Caco-2 (cell line): Measurements from ENCODE around the gene SHROOM4. TPM values are rescaled to one million over a fixed set of nuclear protein-coding genes. Genes with fewer than 3 reads are reported as not detected.

Experiments
- BruUV-seq: library from RNA; stranded (reverse); fragments of 400-500 nt; replicated peaks from 2 replicates; lab custom pipeline; 2021; lab: Mats Ljungman, UMichigan
- CTCF ChIA-PET: fragments of 300-600 bp; sonication (Branson Sonifier 250); formaldehyde crosslinking; loops from one replicate; lab custom pipeline; 2022; ENCODE audit warnings: antibody characterized with exemption; lab: Charles Lee
- POLR2A ChIA-PET: fragments of 300-600 bp; sonication (Branson Sonifier 250); formaldehyde crosslinking; loops from one replicate; lab custom pipeline; 2022; ENCODE audit warnings: antibody characterized with exemption; lab: Charles Lee
- DNase-seq, 2 experiments: peaks; one replicate each; pipeline versions ENCODE4 v3.0.0 to v3.0.0-alpha.2; 2020 to 2022
- H3K27me3 ChIP-seq: replicated peaks from 2 replicates; pipeline ENCODE4 v1.6.0; 2011; ENCODE audit warnings: low read length; ENCODE audit not compliant: control insufficient read depth, insufficient read depth
- H3K36me3 ChIP-seq: 2 replicates; pipeline ENCODE4 v1.5.1; 2011; ENCODE audit warnings: low read length; ENCODE audit not compliant: control insufficient read depth, insufficient read depth
- H3K4me1 ChIP-seq: fragments of 250-450 bp; sonication (Bioruptor Pico); 2 replicates; pipeline ENCODE4 v1.5.1; 2020; ENCODE audit warnings: mild to moderate bottlenecking
- H3K4me3 ChIP-seq: 2 replicates; pipeline ENCODE4 v1.5.1; 2011; ENCODE audit warnings: low read depth, mild to moderate bottlenecking, control low read depth, low read length
- H3K9me3 ChIP-seq: fragments of 250-450 bp; sonication (Bioruptor Pico); 2 replicates; pipeline ENCODE4 v1.5.1; 2020; ENCODE audit warnings: mild to moderate bottlenecking, moderate library complexity
- H3K27ac Mint-ChIP-seq: one replicate; pipeline ENCODE4 v1.8.0; 2022; ENCODE audit warnings: mixed read lengths; ENCODE audit not compliant: unreplicated experiment
- H3K27me3 Mint-ChIP-seq: one replicate; pipeline ENCODE4 v1.8.0; 2022; ENCODE audit warnings: mixed read lengths; ENCODE audit not compliant: insufficient read depth, unreplicated experiment
- H3K36me3 Mint-ChIP-seq: one replicate; pipeline ENCODE4 v1.8.0; 2022; ENCODE audit warnings: mild to moderate bottlenecking, mixed read lengths; ENCODE audit not compliant: insufficient read depth, unreplicated experiment
- H3K4me1 Mint-ChIP-seq: one replicate; pipeline ENCODE4 v1.8.0; 2022; ENCODE audit warnings: low read depth, mixed read lengths; ENCODE audit not compliant: unreplicated experiment
- H3K4me3 Mint-ChIP-seq: one replicate; pipeline ENCODE4 v1.8.0; 2022; ENCODE audit warnings: mild to moderate bottlenecking, moderate library complexity, mixed read lengths; ENCODE audit not compliant: unreplicated experiment
- H3K9me3 Mint-ChIP-seq: one replicate; pipeline ENCODE4 v1.8.0; 2022; ENCODE audit warnings: mixed read lengths; ENCODE audit not compliant: unreplicated experiment
- CTCF ChIP-seq, 2 experiments: fragments of 200-600 bp in 1 of 2; IDR thresholded peaks; 1 replicate in 1 of 2; 2 replicates in 1 of 2; pipeline versions ENCODE4 v1.5.1 to v1.8.0; 2011 to 2022; ENCODE audit warnings: antibody characterized with exemption in 1 of 2, control low read depth in 1 of 2, inconsistent platforms in 1 of 2, low read depth in 1 of 2, low read length in 1 of 2, mild to moderate bottlenecking in 1 of 2, moderate library complexity in 1 of 2; ENCODE audit not compliant: insufficient read depth in 1 of 2, severe bottlenecking in 1 of 2, unreplicated experiment in 1 of 2
- intact Hi-C: fragments of 100-400 bp; cut with micrococcal nuclease; formaldehyde crosslinking; loops from one replicate; pipeline ENCODE4 v1.10.0; 2022; ENCODE audit not compliant: unreplicated experiment
- total RNA-seq: library from RNA; stranded (reverse); gene quantifications from 2 replicates; pipeline ENCODE4 v1.2.3, GENCODE V29; 2022

SHROOM4 gene
- total RNA-seq, 1 experiment from 2014 or later: 0.09 TPM

DNA sequence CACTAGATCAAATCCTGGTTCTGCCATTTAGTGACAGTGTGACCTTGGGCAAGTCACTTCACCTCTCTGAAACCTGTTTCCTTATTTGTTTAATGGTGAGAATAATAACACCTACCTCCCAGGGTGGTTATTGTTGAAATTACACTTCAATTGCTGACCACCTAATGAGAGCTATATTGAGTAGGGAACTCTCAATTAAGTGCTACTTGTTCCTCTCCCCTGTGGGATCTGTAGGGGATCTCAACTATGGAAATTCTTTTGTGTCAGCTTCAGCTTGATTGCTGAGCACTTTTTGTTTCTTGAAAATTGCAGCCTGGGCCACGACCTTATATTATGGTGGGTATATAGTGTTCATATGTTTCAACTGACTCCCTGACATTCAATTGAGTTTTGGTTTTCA lies 102.1 kb downstream of the SHROOM4 start:
- H3K4me1 Mint-ChIP-seq: no peaks in the 10 kb centered on the region
- H3K9me3 Mint-ChIP-seq: no peaks in the 10 kb centered on the region
- no peak for DNase-seq
- Histone ChIP-seq H3K27me3 (no peaks in the 10 kb centered on the region), H3K9me3 (no peaks in the 10 kb centered on the region), H3K4me3 (no peak overlapping the region), H3K36me3 (no peaks in the 10 kb centered on the region), H3K4me1 (no peaks in the 10 kb centered on the region)
- no peaks in the 10 kb centered on the region for H3K36me3 Mint-ChIP-seq
- H3K27me3 Mint-ChIP-seq: no peaks in the 10 kb centered on the region
- TF ChIP-seq CTCF (IDR thresholded peaks at IDR 0.05; ENCODE audit: insufficient read depth in 1 of 2, low read depth in 1 of 2, low read length in 1 of 2, severe bottlenecking in 1 of 2, unreplicated experiment in 1 of 2): no peak
- ChIA-PET POLR2A (no interaction called here), CTCF (no interaction called here)
- intact Hi-C loops: no loop called here
- no peak overlapping the region for H3K27ac Mint-ChIP-seq
- no TSS peak for BruUV-seq
- H3K4me3 Mint-ChIP-seq: no peak overlapping the region

GRCh38 chrX:50707955-50708699 lies 105.9 kb downstream of the SHROOM4 start:
- H3K4me3 ChIP-seq: no peak overlapping the region
- H3K27me3 ChIP-seq: no peaks in the 10 kb centered on the region
- Mint-ChIP-seq H3K27me3 (no peaks in the 10 kb centered on the region), H3K4me1 (peaks cover 9% of the 10 kb centered on the region), H3K4me3 (no peak overlapping the region), H3K27ac (no peak overlapping the region), H3K9me3 (no peaks in the 10 kb centered on the region), H3K36me3 (no peaks in the 10 kb centered on the region)
- intact Hi-C loops: no loop called here
- TF ChIP-seq CTCF (IDR thresholded peaks at IDR 0.05; ENCODE audit: insufficient read depth in 1 of 2, low read depth in 1 of 2, low read length in 1 of 2, severe bottlenecking in 1 of 2, unreplicated experiment in 1 of 2): no peak
- POLR2A ChIA-PET: no interaction called here
- DNase-seq: no peak
- CTCF ChIA-PET: no interaction called here
- H3K9me3 ChIP-seq: no peaks in the 10 kb centered on the region
- no peaks in the 10 kb centered on the region for H3K36me3 ChIP-seq
- BruUV-seq: no TSS peak
- H3K4me1 ChIP-seq: no peaks in the 10 kb centered on the region

DNA sequence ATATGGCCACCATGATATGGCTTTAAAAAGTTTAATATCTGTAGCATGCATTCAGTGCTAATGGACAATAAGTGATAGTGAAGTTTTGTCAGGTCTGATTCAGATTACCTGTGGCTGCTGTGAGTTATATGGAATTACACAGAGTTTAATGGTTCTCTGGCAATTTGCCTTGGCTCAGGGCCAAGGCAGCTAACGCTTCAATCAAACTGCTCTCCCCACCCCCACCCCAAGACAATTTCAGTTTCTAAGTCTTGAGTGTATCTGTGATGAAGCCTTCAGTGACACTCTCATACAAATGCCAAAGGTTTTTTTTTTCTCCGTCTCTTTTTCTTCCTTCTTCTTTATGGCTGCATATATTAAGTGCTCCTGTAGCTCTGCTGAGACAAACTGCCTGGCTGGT lies 106.6 kb downstream of the SHROOM4 start:
- intact Hi-C loops: no loop called here
- CTCF ChIA-PET: no interaction called here
- H3K27me3 ChIP-seq: no peaks in the 10 kb centered on the region
- no TSS peak for BruUV-seq
- no peaks in the 10 kb centered on the region for H3K9me3 ChIP-seq
- H3K36me3 ChIP-seq: no peaks in the 10 kb centered on the region
- POLR2A ChIA-PET: no interaction called here
- DNase-seq: no peak
- no peak overlapping the region for H3K27ac Mint-ChIP-seq
- H3K4me1 Mint-ChIP-seq: peaks cover 9% of the 10 kb centered on the region
- H3K4me1 ChIP-seq: no peaks in the 10 kb centered on the region
- H3K9me3 Mint-ChIP-seq: no peaks in the 10 kb centered on the region
- TF ChIP-seq CTCF (IDR thresholded peaks at IDR 0.05; ENCODE audit: insufficient read depth in 1 of 2, low read depth in 1 of 2, low read length in 1 of 2, severe bottlenecking in 1 of 2, unreplicated experiment in 1 of 2): no peak
- H3K27me3 Mint-ChIP-seq: no peaks in the 10 kb centered on the region
- H3K4me3 Mint-ChIP-seq: no peak overlapping the region
- no peaks in the 10 kb centered on the region for H3K36me3 Mint-ChIP-seq
- no peak overlapping the region for H3K4me3 ChIP-seq
